HG02571 (cell line): ENCODE measurements around the gene ITPRIPL2.

Experiments used
- ATAC-seq: cut with Tn5 transposase; IDR thresholded peaks from one replicate; pipeline ENCODE4 v1.9.1; 2021; ENCODE audit warnings: mild to moderate bottlenecking, moderate library complexity; ENCODE audit not compliant: unreplicated experiment

ITPRIPL2 gene

DNA sequence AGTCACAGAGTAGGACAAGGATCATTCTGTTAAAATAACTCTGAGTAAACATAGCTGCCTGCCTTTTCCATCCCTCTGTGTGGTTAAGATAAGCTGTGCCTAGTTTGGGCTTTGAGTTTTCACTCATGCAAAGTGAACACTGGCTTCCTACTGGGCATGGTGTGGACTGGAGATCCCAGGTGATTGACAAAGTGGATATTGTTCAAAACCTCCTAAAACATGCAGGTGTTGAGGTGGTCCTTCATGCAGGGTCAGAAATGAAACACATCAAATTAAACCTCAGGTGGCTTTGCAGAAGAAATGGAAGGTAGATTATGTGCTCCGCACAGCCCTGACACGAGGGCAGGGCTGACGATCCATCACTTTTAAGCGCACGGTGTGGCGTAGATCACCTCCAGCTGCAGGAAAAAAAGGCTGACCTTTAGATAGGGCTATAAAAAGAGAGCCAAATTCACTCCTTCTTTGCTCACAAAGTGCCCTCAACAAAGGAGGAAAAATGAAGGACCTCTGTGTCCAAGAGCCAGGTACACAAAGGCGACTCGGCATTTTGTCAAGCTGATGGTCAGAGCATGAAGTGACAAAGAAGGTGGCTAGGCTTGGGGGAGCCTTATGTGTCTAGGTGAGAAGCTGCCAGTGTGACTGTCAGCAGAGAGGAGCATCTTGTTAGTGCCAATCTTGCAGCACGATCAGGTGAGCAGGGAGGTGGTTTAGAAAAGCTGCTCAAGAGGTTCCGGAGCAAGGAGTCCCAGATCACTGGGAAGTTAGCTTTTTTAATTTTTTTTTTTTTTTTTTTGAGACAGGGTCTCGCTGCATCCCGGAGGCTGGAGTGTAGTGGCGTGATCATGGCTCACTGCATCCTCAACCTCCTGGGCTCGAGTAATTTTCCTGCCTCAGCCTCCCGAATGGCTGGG lies 19.9 kb upstream of the ITPRIPL2 start:
- ATAC-seq: no peak

DNA sequence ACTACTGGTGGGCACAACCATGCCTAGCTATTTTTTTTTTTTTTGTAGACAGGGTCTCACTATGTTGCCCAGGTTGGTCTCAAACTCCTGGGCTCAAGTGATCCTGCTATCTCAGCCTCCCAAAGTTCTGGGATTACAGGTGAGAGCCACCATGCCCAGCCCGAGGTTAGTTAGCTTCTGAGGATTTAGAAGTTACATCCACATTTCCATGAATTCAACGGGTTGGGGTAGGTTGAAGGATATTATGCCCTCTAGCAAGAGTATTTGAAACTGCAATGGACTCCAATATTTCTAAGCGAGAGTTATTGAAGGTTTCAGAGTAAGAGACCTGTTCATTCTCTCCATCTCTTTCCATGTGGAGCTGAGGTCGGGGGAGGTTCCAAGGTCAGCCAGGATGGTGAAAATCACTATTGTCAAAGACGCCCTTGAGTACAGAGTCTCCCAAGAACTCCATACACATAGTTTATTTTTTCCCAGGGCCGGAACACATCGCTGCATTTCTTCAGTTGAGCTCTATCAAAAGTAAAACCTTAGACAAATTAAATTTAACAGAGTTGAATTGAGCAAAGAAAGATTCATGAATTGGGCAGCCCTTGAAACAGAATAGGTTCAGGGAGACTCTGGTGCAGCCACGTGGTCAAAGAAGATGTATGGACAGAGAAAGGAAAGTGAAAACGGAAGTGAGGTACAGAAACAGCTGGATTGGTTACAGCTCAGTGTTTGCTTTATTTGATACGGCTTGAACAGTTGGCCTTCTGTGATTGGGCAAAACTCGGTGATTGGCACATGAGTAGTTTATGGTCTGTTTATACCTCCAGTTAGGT lies 19.0 kb upstream of the ITPRIPL2 start:
- no peak for ATAC-seq

DNA sequence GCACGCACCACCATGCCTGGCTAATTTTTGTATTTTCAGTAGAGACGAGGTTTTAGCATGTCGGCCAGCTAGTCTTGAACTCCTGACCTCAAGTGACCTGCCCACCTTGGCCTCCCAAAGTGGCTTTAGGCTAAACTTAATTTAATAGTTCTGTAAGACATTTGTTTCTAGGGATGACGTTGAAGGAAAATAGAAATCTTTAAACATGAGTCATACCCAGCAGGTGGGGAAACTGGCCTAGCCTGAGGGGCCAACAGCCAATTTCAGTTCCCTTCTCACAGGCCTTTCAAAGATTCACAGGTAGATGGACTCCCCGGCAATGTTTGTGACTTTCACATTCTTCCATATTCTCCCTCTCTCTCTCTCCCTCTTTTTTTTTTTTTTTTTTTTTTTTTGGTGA lies 18.1 kb upstream of the ITPRIPL2 start:
- ATAC-seq: no peak

DNA sequence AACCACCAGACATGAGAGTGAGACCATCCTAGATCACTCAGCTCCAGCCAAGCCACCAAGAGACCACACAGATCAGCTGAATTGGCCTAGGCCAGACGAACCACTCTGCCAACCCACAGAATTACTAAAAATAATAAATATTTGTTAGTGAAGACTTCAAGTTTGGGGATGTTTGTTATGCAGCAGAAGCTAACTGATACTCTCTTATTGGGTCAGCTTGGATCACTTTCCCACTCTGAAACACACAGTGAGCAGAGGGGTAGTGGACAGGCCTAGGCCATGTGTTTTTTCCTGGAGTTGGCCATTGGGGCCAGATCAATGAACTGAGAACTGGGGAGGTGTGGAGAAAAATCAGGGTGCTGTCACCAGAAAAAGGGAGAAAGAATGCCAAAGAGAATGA lies 15.6 kb upstream of the ITPRIPL2 start:
- ATAC-seq: no peak

DNA sequence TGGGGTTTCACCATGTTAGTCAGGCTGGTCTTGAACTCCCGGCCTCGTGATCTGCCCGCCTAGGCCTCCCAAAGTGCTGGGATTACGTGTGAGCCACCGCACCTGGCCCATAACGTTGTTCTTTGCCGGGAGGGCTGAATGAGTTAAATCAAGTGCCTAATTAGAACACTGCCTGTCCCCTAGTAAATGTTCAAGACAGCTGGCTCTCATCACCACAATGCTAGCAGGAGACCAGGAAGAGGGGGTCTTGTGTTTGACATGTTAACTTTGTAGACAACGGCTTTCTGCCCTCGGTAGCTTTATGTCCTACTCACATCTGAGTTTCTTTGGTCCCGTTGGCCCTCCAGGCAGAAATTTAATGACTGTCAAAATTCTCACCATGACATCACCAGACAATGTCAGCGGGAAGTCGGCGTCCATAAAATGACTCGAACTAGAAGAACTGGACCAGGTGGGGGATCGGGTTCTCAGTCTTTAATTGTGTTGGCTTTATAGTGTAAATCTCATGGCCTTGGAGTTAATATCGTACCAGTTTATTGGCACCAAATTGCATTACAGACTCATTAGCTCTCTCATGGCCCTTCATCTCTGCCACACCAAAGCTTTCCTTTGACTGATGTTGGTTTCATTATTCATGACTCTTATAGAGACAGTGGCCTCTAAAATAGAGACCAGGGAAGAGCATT lies 11.4 kb upstream of the ITPRIPL2 start:
- no peak for ATAC-seq

DNA sequence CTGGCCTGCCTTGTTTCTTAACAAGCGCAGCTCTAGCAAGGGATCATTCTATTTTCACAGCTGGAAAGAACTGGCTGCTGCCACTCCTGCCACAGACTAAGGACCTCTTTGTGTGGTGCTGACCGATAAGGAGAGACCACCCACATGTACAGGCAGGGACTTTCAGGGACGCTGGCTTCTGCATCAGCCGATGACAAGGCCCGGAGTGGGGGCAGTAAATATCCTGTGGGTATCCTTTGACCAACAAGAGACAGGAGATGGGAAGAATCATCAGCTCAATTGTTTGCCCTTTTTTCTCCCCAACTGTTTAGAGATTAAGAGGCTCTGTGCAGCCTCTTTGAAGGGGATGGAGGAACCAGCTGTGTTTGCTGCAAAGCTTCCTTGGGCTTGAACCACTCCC lies 9.2 kb upstream of the ITPRIPL2 start:
- no peak for ATAC-seq

DNA sequence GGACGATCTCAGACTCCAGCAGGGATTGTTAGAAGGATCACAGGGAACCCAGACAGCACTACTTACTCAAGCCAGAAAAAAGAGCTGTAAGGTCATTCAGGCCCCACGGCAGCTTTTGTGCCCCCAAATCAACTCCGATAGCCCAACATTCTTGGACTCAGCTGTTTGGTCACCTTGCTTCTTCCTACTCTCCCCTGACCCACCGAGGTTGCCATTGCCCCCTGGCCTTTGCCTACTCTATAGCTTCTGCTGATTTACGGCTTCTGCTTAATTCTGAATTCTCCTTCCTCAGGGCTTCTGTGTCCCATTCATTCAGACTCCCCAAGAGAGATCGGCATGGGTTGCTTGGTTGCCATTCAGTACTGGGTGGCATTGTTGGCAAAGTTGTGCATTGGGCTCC lies 8.6 kb upstream of the ITPRIPL2 start:
- no peak for ATAC-seq

DNA sequence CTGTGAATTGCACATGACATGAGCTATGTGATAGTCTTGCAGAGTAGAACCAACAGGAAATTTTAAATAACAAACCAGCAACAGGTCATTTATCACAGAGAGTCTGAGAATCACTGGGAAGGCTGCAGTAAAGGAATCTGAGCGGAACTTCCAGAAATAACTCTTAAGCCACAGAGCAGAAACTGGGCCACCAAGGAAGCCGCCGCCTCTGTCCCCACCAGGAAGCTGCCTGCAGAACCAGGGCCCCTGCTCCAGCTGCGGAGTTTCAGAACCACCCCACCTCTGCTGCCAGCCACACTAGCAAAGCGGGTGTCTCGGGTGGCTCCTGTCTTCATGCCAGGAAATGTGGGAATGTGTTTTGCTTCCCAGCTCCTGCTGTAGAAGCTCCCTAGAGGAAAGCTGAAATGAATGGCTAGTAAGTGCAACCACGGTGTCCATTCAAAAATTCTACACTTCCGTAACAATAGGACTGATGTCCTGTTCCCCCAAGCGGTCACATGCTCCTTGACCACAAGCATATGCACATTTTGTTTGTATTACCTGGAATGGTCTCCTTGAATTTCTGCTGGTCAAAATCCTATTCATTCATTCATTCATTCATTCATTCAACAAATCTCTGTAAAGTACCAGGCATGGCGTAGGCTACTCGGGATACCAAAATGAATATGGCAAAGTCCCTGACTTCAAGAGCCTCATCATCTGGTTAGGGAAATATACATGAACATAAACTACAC lies 7.7 kb upstream of the ITPRIPL2 start:
- ATAC-seq: no peak

DNA sequence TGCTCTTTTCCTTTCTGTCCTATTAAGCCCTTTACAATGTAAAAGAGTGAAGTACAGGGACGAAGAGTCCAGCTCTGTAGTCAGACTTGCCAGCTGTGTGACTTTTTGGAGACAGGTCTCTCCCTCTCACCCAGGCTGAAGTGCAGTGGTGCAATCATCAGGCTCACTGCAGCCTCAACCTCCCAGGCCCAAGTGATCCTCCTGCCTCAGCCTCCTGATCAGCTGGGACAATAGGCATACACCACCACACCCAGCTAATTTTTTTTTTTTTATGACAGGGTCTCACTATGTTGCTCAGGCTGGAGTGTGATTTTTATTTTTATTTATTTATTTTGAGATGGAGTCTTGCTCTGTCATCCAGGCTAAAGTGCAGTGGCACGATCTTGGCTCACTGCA lies 7.1 kb upstream of the ITPRIPL2 start:
- no peak for ATAC-seq

DNA sequence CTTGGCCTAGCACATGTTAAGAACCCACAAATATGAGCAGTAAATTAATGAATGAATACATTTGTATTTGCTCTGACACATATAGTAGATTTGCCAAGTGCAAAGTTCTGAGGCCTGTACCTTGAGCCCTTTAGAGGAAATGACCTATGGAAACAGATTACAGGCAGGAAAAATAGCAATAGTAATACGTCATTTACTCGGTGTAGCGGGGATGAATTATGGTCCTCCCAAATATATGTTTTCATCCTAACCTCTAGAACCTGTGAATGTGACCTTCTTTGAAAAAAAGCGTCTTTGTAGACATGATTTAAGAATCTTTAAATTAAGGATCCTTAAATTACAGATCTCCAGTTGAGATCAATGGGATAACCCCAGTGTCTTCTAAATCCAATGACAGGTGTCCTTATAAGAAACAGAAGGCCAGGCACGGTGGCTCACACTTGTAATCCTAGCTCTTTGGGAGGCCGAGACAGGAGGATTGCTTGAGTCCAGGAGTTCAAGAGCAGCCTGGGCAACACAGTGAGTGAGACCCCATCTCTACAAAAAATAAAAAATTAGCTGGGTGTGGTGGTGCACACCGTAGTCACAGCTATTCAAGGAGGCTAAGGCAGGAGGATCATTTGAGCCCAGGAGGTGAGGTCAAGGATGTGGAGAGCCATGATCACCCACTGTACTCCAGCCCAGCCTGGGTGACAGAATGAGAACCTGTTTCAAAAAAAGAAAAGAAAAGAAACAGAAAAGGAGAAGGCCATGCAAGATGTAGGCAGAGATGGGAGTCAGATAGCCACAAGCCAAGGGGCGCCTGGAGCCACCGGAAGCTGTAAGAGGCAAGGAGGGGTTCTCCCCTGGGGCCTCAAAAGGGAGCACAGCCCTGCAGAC lies 5.1 kb upstream of the ITPRIPL2 start:
- no peak for ATAC-seq

DNA sequence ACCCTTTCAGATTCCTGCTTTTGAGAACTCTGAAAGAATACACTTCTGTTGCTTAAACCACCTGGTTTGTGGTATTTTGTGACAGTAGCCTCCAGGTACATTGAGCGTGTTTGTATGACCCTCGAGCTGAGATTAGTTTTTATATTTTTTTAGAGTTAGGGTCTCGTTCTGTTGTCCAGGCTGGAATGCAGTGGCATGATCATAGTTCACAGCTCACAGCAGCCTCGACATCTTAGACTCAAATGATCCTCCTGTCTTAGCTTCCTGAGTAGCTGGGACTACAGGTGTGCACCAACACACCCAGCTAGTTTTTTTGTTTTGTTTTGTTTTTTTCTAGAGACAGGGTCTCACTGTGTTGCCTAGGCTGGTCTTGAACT lies 4.5 kb upstream of the ITPRIPL2 start:
- ATAC-seq: no peak

DNA sequence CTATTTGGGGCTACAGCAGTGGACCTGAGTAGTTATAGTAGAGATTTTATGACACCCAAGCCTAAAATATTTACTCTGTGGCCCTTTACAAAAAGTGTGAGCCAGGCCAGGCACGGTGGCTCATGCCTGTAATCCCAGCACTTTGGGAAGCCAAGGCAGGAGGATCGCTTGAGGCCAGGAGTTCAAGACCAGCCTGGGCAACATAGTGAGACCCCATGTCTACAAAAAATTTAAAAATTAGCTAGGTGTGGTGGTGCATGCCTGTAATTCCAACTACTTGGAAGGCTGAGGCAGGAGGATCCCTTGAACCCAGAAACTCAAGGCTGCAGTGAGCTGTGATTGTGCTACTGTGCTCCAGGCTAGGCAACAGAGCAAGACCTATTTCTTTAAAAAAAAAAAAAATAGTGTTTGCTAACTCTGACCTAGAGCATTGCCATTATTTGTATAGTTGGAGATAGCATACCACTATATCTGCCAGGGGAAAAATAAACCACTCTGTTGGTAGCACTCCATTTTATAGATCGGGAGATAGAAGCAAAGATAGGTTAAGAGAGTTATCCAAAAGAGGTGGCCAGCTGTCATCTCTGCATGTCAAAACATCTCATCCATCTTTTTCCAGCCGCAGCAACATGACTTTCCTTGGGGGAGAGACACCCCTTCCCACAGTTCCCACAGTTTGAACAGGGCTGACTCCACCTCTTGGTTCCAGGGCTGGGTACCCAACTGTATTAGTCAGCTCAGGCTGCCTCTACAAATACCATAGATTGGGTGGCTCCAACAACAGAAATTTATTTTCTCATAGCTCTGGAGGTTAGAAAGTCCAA lies 3.0 kb upstream of the ITPRIPL2 start:
- no peak for ATAC-seq

DNA sequence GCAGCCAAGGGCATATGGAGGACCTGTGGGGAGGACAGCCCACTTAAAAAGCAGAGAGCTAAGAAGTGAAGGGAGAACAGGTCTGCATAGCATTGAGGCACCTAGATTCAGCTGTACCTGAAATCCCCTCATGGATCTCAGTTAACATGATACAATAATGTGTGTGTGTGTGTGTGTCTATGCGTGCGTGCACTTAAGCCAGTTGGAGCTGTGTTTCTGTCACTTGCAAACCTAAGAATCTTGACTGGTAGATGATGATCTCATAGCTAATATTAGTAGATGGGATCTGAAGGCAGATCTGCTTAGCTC lies 1.7 kb upstream of the ITPRIPL2 start:
- ATAC-seq: no peak

DNA sequence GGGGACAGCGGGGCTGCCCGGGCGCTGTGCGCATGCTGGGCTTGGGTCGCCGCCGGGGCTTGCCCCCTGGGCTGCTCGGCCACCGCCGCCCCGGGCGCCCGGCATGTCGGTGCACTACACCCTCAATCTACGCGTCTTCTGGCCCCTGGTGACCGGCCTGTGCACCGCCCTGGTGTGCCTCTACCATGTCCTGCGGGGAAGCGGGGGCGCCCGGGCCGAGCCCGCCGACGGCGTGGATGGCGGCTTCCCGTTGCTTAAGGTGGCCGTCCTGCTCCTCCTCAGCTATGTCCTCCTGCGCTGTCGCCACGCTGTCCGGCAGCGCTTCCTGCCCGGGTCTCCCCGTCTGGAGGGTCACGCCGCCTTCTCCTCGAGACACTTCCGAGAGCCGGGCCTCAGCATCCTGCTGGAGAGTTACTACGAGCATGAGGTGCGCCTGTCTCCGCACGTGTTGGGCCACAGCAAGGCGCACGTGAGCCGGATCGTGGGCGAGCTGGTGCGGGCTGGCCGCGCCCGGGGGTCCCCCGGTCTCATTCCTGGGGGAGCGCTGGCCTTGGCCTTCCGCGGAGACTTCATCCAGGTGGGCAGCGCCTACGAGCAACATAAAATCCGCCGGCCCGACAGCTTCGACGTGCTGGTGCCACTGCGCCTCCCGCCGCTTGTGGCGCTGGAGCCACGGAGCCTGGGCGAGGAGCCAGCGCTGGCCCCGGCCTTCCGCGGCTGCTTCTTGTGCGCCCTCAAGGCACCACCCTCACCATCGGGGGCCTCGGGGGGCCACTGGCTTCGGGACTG lies 789 bp downstream of the ITPRIPL2 start:
- no peak for ATAC-seq

DNA sequence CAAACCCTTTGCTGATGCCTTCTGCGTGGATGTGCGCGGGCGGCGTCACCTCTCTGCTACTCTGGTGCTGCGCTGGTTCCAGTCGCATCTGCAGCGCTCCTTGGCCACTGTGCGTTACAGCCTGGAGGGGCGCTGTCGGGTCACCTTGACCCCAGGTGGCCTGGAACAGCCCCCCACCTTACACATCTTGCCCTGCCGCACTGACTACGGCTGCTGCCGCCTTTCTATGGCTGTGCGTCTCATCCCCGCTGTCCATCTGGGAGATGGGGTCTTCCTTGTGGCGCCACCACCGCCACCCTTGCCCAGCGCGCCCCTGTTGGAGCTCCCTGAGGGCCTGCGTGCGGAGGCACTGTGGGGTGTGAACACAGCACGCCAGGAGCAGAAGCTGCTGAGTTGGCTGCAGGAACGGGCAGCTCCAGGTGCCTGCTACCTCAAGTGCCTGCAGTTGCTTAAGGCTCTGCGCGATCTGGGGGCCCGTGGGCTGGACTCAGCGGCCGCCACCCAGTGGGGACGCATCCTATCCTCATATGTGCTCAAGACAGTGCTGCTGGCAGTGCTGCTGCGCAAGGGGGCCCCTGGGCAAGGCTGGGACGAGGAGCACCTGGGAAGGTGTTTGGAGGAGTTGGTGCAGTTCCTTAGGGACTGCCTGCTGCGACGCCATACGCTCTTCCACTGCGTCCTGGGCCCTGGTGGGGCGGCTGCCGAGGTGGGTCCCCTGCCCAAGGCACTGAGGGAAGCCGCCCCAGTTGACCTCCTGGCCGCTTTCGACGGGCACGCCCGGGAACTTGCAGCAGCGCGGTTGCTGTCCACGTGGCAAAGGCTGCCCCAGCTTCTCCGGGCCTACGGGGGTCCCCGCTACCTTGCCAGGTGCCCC lies 1.6 kb downstream of the ITPRIPL2 start:
- ATAC-seq: no peak

DNA sequence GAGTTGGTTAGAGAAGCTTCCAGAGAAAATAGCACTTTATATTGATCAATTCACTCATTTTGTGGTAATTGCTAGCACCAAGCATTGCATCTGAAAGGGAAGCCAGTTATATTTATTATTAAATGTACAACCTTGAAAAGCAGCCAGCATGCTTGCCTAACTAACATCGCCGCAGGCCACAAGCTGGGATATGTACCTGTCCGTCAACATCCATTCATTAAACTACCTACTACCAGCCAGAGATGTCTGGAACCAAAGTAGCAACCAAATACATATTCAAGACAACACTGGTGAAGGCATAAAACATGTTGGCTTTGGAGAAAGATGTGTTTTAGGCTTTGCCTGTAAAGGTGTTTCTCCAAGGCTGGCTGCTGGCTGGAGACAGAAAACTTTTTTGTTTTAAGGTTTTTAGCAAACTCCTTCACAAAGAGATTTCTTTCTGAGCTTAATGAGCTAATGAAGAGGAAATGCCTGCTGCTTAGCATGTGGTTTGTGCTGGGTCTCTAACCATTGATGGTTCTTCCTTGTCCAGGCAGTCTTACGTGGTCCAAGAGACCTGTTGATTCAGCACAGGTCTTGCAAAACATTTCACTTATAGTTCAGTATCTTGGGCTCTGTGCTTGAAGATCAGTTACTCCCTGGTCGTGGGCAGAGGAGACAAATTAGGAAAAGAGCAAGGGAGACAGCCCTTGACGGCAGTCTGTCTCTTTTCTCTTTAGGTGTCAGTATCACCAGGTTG lies 3.1 kb downstream of the ITPRIPL2 start:
- no peak for ATAC-seq

DNA sequence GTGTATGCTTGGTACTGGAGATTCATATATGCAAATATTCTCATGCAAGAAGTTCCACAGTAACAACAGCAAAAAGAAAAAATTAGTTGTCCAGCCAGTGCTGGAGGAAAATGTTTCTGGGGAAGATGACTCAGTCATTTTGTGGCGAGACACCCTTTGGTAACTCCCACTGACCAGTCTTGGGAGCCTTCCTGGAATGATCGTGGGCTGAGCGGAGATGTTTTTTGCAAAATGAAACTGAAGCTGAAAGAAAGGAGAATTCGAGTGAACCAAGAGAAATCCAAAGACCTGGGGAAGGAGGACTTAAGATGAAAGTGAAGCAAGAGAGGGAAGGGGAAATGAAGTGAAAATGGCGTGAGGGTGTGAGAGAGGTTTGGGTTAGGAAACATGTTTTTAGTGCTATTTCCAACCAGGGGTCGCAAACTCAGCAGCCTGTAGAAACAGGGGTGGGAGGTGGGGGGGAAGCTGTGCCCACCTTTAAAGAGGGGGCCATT lies 5.2 kb downstream of the ITPRIPL2 start:
- ATAC-seq: no peak
